Measurements from ENCODE around the gene UFSP1.
"Not testable (repeated sequence)": the region's sequence is repeated elsewhere in the genome, so short reads cannot be mapped to it uniquely, and the experiment has no call there.

The UFSP1 gene

DNA sequence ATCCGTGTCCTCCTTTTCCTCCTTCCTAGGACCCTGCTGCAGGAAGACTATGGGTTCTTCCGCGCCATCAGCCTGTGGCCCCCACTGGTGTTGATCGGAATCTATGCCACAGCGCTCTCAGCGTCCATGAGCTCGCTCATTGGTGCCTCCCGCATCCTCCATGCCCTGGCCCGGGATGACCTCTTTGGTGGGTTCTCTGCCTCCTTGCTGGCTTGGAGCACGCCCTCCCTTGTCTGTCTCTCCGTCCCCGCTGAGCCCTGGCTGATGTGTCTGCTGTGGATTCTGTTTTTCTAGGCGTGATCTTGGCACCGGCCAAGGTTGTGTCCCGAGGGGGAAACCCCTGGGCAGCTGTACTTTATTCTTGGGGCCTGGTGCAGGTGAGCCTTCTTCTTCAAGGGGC is 29.7 kb downstream of the UFSP1 start:
- DNase-seq (ENCODE audit: low spot score), result no peak

DNA sequence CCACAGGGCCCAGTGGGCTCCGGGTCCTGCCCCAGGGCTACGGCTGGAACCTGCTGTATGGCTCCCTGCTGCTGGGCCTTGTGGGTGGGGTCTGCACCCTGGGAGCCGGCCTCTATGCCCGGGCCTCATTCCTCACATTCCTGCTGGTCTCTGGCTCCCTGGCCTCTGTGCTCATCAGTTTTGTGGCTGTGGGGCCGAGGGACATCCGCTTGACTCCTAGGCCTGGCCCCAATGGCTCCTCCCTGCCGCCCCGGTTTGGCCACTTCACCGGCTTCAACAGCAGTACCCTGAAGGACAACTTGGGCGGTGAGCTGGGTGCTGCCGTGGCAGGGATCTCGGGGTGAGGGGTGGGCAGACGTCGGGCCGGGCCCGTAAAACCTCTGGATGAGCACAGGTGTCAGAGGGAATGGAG is 32.6 kb downstream of the UFSP1 start:
- no peak for DNase-seq (ENCODE audit: low spot score)

DNA sequence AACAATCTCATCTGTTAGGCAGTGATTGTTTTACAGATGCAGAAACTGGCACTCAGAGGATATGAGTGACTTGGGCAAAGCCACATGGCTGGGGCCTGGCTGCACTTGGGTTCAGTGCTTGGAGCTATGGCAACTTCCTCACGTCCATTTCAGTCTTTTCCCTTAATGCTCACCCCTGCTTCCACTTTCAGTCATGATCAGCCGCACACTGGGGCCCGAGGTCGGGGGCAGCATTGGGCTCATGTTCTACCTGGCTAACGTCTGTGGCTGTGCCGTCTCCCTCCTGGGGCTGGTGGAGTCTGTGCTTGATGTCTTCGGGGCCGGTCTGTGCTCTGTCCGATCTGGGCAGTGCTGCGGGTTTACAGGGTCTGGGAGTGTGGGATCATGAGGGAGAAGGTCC is 34.0 kb downstream of the UFSP1 start:
- no peak for DNase-seq (ENCODE audit: low spot score)

DNA sequence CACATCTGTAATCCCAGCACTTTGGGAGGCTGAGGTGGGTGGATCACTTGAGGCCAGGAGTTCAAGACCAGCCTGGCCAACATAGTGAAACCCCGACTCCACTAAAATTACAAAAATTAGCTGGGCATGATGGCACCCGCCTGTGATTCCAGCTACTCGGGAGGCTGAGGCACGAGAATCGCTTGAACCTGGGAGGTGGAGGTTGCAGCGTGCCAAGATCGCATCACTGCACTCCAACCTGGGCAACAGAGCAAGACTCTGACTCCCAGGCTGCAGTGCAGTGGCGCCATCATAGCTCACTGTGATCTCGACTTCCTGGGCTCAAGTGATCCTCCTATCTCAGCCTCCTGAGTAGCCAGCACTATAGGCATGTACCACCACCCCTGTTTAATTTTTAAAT is 34.6 kb downstream of the UFSP1 start:
- not testable (repeated sequence) for DNase-seq (ENCODE audit: low spot score)

DNA sequence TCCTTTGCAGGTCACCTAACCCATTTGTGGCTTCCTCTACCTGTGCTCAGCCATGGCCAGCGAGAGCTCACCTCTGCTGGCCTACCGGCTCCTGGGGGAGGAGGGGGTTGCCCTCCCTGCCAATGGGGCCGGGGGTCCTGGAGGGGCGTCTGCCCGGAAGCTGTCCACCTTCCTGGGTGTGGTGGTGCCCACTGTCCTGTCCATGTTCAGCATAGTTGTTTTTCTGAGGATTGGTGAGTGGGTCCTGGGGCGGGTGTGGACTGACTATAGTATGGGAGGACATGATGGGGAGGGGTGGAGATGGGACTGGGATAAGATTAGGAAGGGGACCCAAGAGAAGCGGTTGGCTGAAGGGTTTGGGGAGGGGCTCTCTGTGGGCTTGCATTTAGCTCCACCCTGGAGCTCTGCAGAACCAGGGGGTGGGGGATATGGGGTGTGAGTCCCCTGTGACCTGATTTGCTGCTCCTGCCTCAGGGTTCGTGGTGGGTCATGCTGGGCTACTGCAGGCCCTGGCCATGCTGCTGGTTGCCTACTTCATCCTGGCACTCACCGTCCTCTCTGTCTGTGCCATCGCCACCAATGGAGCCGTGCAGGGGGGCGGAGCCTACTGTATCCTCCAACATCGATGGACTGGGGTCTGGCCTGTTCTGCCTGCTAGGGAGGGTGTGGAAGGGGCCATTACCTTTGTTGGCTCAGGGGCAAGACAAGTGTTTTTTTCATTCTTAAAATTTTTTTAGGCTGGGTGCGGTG is 35.2 kb downstream of the UFSP1 start:
- DNase-seq (ENCODE audit: low spot score), result no peak

DNA sequence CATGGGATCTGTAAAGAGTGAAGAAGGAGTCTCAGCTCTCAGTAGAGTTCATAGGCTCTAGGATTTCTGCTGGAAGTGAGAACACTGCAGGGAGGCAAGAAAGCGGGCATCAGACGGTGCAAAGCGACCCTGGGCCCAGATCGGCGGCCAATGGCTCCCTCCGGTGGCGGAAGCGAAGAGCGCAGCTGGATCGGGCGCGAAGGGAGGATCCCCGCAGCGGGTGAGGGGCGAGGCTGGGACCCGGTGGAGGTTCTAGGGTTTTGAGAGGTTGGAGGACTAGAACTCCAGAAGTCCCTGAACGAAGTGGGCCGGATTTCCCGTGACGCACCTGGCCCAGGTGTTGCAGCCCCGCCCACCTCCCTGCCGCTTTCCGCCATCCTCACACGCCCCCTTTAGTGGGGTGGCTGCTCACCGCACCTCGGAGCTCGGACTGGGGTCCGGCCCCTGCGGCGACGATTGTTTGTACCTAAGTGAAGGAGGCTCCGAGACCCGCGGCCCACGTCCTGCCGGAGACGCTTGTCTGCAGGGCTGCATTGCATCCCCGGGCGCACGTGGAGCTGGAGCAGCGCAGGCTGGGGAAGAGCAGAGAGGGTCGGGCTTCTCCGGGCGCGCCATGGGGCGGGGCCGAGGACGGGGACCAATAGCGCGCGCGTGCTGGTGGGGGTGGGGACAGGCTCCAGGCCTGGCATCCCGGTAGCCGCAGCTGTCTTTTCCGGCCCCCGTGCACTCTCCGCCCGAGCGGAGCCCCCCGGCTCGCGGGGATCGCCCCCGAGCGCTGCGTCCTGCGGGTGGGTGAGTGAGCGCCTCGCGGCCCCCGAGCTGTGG is 37.3 kb downstream of the UFSP1 start, which contains the start of gene SLC12A9:
TSS of gene SLC12A9 (plus strand) at position 666 of the 825 bp plus-strand sequence. CDS start 1,485 bp downstream, outside the sequence.
- DNase-seq (ENCODE audit: low spot score), result peak; percentile 93

DNA sequence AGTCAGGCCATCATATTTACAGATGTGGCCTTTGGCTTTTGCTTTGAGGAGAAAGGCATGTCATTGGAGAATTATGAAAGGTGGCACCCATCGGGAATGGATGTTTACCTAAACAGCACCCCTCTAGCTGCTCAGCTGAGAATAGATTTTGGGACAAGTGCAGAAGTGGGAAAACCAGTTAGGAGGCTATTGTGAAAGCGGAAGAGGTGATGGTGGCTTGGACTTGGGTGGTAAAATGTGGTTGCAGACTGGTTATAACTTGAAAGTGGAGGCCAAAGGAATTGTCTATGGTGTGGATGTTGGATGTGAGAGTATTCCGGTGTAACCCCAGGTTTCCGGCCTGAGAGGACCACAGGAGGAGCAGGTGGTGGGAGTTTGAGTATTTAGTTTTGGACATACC is 42.2 kb downstream of the UFSP1 start:
- DNase-seq (ENCODE audit: low spot score), result no peak

DNA sequence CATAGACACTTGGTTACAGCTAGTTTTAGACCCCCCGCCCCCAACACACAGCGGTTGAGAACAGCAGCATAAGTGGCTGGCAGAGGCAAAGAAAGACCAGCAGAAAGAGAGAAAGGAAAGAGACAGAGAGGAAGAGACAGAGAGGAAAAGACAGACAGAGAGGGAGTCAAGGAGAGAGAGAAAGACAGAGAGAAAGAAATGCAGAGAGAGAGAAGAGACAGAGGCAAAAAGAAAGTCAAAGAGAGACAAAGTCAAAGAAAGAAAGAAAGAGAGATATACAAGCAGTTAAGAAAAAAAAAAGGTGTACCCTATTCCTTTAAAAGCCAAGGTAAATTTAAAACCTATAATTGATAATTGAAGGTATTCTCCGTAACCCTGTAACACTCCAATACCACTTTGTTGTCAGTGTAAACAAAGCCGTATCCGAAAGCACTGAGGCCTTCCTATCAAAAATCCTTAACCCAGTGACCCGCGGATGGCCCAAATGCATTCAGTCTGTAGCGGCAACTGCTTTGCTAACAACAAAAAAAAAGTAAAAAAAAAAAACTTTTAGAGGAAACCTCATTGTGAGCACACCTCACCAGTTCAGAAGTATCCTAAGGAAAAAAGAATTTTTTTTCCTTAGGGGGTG is 48.9 kb downstream of the UFSP1 start:
- no peak for DNase-seq (ENCODE audit: low spot score)

DNA sequence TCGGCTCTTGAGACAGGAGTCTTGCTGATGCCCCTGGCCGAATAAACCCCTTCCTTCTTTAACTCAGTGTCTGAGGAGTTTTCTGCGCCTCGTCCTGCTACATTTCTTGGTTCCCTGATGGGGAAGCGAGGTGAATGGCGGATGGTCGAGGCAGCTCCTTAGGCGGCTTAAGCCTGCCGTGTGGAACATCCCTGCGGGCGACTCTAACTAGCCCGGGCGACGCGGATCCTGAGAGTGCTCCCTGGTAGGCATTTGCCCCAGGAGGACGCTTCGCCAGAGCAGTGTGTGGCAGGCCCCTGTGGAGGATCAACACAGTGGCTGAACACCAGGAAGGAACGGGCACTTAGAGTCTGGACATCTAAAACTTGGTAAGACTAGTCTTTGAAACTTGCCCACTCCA is 50.2 kb downstream of the UFSP1 start:
- no peak for DNase-seq (ENCODE audit: low spot score)

Measured in ecto neural progenitor cell (in vitro differentiated cells).